Measurements from ENCODE around the gene SLC4A9.

The SLC4A9 gene

GRCh38 chr5:140399979-140400729, 40.2 kb downstream of the SLC4A9 start:
- H3K9me3 ChIP-seq (ENCODE audit: control insufficient read depth, insufficient read depth, low read length), result no peaks in the 10 kb centered on the region

GRCh38 chr5:140400730-140401361, 40.9 kb downstream of the SLC4A9 start:
- Histone ChIP-seq H3K4me3 (ENCODE audit: low read length) (peak overlapping the region; percentile 96), H3K27ac (ENCODE audit: low read depth, low read length) (peak overlapping the region; percentile 78), H3K27me3 (ENCODE audit: control insufficient read depth, low read length) (no peaks in the 10 kb centered on the region), H3K9me3 (ENCODE audit: control insufficient read depth, insufficient read depth, low read length) (no peaks in the 10 kb centered on the region), H3F3A (ENCODE audit: control insufficient read depth, insufficient read depth) (no peaks in the 10 kb centered on the region), H3K4me2 (ENCODE audit: low read length) (peak overlapping the region; percentile 96), H3K9me2 (replicated peaks; ENCODE audit: control insufficient read depth, low read length) (no peaks in the 10 kb centered on the region), H3K79me2 (ENCODE audit: control insufficient read depth, low read length) (peaks cover 74% of the 10 kb centered on the region), H4K20me1 (ENCODE audit: control insufficient read depth, insufficient read depth, low read depth, low read length) (peaks cover 25% of the 10 kb centered on the region), H3K4me1 (ENCODE audit: control insufficient read depth, low read length) (peaks cover 30% of the 10 kb centered on the region), H3K36me3 (ENCODE audit: control insufficient read depth, low read length) (peaks cover 28% of the 10 kb centered on the region)
- TF ChIP-seq EZH2phosphoT487 (IDR thresholded peaks at IDR 0.05; ENCODE audit: borderline replicate concordance, low read length) (no peak), CTCF (IDR thresholded peaks at IDR 0.05; ENCODE audit: low read depth, low read length, poor library complexity, severe bottlenecking) (no peak)

More at GRCh38 chr5:140399979-140400729, 40.2 kb downstream of the SLC4A9 start:
- H3K36me3 ChIP-seq (ENCODE audit: control insufficient read depth, low read length), result peaks cover 21% of the 10 kb centered on the region
- TF ChIP-seq EZH2phosphoT487 (IDR thresholded peaks at IDR 0.05; ENCODE audit: borderline replicate concordance, low read length) (no peak), CTCF (IDR thresholded peaks at IDR 0.05; ENCODE audit: low read depth, low read length, poor library complexity, severe bottlenecking) (no peak)
- peaks cover 29% of the 10 kb centered on the region for H3K4me1 ChIP-seq (ENCODE audit: control insufficient read depth, low read length)
- H4K20me1 ChIP-seq (ENCODE audit: control insufficient read depth, insufficient read depth, low read depth, low read length), result peaks cover 25% of the 10 kb centered on the region
- H3K27me3 ChIP-seq (ENCODE audit: control insufficient read depth, low read length), result no peaks in the 10 kb centered on the region
- H3K4me2 ChIP-seq (ENCODE audit: low read length), result peak overlapping the region; percentile 96
- no peaks in the 10 kb centered on the region for H3F3A ChIP-seq (ENCODE audit: control insufficient read depth, insufficient read depth)
- H3K9me2 ChIP-seq (replicated peaks; ENCODE audit: control insufficient read depth, low read length), result no peaks in the 10 kb centered on the region
- H3K79me2 ChIP-seq (ENCODE audit: control insufficient read depth, low read length), result peaks cover 67% of the 10 kb centered on the region
- H3K4me3 ChIP-seq (ENCODE audit: low read length), result peak overlapping the region; percentile 96
- peak overlapping the region; percentile 78 for H3K27ac ChIP-seq (ENCODE audit: low read depth, low read length)

GRCh38 chr5:140401362-140402257, 41.6 kb downstream of the SLC4A9 start, which contains the start of gene ANKHD1:
ANKHD1 (plus strand) TSS chr5:140401833; CDS start chr5:140401968, 135 bp downstream.
- TF ChIP-seq CTCF (IDR thresholded peaks at IDR 0.05; ENCODE audit: low read depth, low read length, poor library complexity, severe bottlenecking) (no peak), EZH2phosphoT487 (IDR thresholded peaks at IDR 0.05; ENCODE audit: borderline replicate concordance, low read length) (no peak)
- Histone ChIP-seq H3K9me2 (replicated peaks; ENCODE audit: control insufficient read depth, low read length) (no peaks in the 10 kb centered on the region), H3K4me2 (ENCODE audit: low read length) (peak within 1 kb of the TSS; percentile 96), H3K36me3 (ENCODE audit: control insufficient read depth, low read length) (peaks cover 35% of the 10 kb centered on the region), H3K4me3 (ENCODE audit: low read length) (peak within 1 kb of the TSS; percentile 96), H3K27me3 (ENCODE audit: control insufficient read depth, low read length) (no peaks in the 10 kb centered on the region), H3K27ac (ENCODE audit: low read depth, low read length) (peak within 1 kb of the TSS; percentile 78), H3K4me1 (ENCODE audit: control insufficient read depth, low read length) (peaks cover 34% of the 10 kb centered on the region), H3F3A (ENCODE audit: control insufficient read depth, insufficient read depth) (no peaks in the 10 kb centered on the region), H4K20me1 (ENCODE audit: control insufficient read depth, insufficient read depth, low read depth, low read length) (peaks cover 25% of the 10 kb centered on the region), H3K79me2 (ENCODE audit: control insufficient read depth, low read length) (peaks cover 82% of the 10 kb centered on the region), H3K9me3 (ENCODE audit: control insufficient read depth, insufficient read depth, low read length) (no peaks in the 10 kb centered on the region)
